Hematopoietic multipotent progenitor cell treated with erythropoietin and hydrocortisone succinate and interleukin-3 and kit ligand, for 6 days (in vitro differentiated cells): Measurements from ENCODE around the gene MAGEB18.

Experiments used
- DNase-seq: peaks from one replicate; pipeline ENCODE4 v3.0.0-alpha.2; 2015

MAGEB18 gene

DNA sequence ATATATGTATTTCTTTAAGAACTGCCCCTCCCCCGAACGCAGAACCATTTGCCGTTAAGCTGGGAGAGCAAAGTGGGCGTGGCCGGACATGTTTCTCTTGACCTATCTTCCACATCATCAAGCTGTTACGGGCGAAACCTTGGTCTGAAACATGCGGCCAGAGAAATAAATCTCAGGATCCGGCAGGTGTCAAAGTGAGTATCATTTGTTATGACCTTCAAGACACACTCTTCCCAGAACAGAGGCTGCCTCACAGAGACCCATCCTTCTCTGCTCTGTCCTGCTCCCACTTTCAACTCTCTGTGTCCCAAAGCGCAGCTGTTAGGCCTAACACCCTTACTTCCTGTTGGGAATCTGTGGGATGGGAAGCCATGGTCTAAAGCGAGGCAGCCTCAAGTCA lies at the start of gene MAGEB18:
Gene MAGEB18 (plus strand): TSS at position 70 of the 400 bp plus-strand sequence. CDS start 643 bp downstream, outside the sequence.
- no peak for DNase-seq

DNA sequence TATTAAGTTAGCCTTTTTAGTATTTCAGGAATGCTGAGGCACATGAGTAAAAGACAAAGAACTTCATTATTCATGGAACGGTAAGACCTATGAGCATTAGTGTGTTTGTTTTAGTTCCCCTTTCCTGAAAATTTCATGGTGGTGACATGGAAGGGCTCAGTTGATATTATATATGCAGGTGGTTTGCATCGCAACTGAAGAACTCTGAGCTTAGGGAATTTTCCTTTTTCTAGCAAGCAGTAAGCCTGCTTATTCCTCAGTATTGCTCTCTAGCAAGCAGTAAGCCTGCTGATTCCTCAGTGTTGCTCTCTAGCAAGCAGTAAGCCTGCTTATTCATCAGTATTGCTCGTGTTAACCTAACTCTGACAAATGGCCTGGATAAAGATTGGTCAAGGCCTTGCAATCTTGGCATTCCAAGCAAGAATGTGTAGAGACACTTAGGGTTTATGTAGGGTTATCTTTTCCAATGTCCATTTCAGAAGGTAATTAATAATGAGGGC lies 37.7 kb upstream of the MAGEB18 start:
- DNase-seq = no peak

DNA sequence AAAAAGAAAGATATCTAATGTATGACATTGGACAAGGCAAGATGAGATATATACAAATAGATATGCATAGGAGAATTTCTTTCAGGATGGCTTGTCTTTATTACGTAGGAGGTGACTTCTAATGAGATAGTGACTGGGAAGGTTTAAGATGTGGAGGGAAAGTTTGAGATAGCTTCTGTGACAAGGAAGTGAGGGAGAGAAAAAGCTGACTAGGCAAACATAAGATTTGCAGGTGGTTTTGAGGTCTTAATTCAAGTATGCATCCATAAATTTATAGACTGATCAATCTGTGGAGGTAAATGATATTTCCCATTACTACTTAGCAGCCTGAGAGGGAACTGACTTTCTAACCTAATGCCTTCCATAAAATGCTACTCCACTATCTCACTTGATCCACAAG lies 29.0 kb upstream of the MAGEB18 start:
- DNase-seq = no peak

DNA sequence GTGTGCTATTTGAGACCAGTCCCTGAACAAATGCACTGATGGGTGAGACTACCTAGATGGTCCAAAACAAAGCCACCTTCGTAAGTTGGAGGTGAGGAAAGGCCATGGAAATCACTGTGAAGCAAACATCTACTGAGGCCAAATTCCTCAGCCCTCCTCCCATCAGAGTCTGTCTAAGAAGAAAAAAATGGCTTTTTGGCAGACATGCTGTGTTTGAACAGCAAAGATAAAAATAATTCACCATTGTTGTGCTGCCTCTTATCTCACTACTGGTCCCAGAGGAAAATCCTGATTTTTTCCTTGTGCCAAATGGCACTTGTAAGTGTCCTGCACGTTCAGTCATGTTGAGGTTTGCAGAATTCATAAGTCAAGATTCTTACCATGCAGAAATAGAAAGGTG lies 7.9 kb downstream of the MAGEB18 start:
- no peak for DNase-seq

DNA sequence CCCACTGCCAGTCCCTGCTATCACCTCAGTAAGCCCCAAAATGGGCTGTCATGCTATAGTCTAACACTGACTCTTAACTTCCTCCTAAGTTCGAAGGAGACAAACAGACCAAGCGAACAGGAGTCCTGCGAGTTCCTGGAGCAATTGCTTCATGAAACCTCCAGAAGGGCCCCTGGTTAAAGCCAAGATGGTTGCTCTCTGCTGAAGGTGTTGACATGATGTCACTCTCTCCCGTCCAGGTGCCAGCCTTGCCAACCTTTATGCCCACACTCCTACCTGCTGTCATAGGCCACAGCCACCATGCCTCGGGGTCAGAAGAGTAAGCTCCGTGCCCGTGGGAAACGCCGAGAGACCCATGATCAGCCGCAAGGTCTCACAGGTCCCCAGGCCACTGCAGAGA lies 22.2 kb downstream of the MAGEB18 start, which contains the start of gene MAGEB6B:
Gene MAGEB6B (plus strand): TSS at position 301 of the 400 bp plus-strand sequence. CDS start 0 bp downstream, at position 301.
- DNase-seq = no peak
